Measurements from ENCODE around the gene SEC14L1.

Gene SEC14L1

GRCh38 chr17:77140878-77141767, at the start of gene SEC14L1:
Gene SEC14L1 (plus strand): TSS chr17:77140969. CDS start chr17:77143597, 2,628 bp downstream.
- TF ChIP-seq REST (IDR thresholded peaks at IDR 0.05; ENCODE audit: low read depth) (no peak), EGR1 (IDR thresholded peaks at IDR 0.05) (no peak), YY1 (IDR thresholded peaks at IDR 0.05; ENCODE audit: low read depth) (0 out of 2 replicates have a peak, but pooled peaks have one; percentile 48), ZBTB7A (IDR thresholded peaks at IDR 0.05; ENCODE audit: low read depth) (peak; percentile 39; the same call in 1 of the 2 replicates)

- TF ChIP-seq NFIC (IDR thresholded peaks at IDR 0.05): no peak
- no peak for TF ChIP-seq ZBTB7A (IDR thresholded peaks at IDR 0.05; ENCODE audit: low read depth)
- no peak for TF ChIP-seq RAD21 (IDR thresholded peaks at IDR 0.05; ENCODE audit: low read depth)
- TF ChIP-seq TCF12 (IDR thresholded peaks at IDR 0.05; ENCODE audit: low read depth): no peak
- TF ChIP-seq MAX (IDR thresholded peaks at IDR 0.05): no peak
- TF ChIP-seq USF1 (IDR thresholded peaks at IDR 0.05): no peak
- no peak for TF ChIP-seq FOXM1 (IDR thresholded peaks at IDR 0.05; ENCODE audit: borderline replicate concordance, low read depth)
- TF ChIP-seq EP300 (IDR thresholded peaks at IDR 0.05; ENCODE audit: borderline replicate concordance): no peak
- TF ChIP-seq CEBPB (IDR thresholded peaks at IDR 0.05): no peak
- TF ChIP-seq EGR1 (IDR thresholded peaks at IDR 0.05): no peak
- TF ChIP-seq TEAD4 (IDR thresholded peaks at IDR 0.05): no peak
- TF ChIP-seq TAF1 (IDR thresholded peaks at IDR 0.05; ENCODE audit: low read depth): no peak
- no peak for TF ChIP-seq YY1 (IDR thresholded peaks at IDR 0.05; ENCODE audit: low read depth)
- no peak for TF ChIP-seq CREB1 (IDR thresholded peaks at IDR 0.05; ENCODE audit: low read depth)
Measured at GRCh38 chr17:77092025-77092424, 48.7 kb upstream of the SEC14L1 start.

- TF ChIP-seq USF1 (IDR thresholded peaks at IDR 0.05) (no peak), TAF1 (IDR thresholded peaks at IDR 0.05; ENCODE audit: low read depth) (no peak), EP300 (IDR thresholded peaks at IDR 0.05; ENCODE audit: borderline replicate concordance) (no peak)
Measured at GRCh38 chr17:77095461-77095860, 45.3 kb upstream of the SEC14L1 start.

GRCh38 chr17:77096570-77097214, 44.1 kb upstream of the SEC14L1 start:
- TF ChIP-seq RAD21 (IDR thresholded peaks at IDR 0.05; ENCODE audit: low read depth) (peak; percentile 68), ZBTB7A (IDR thresholded peaks at IDR 0.05; ENCODE audit: low read depth) (no peak)

- TF ChIP-seq CREB1 (IDR thresholded peaks at IDR 0.05; ENCODE audit: low read depth): no peak
Measured at GRCh38 chr17:77097631-77098180, 43.1 kb upstream of the SEC14L1 start.

- TF ChIP-seq EGR1 (IDR thresholded peaks at IDR 0.05) (no peak), MAX (IDR thresholded peaks at IDR 0.05) (no peak), TAF1 (IDR thresholded peaks at IDR 0.05; ENCODE audit: low read depth) (no peak), FOXM1 (IDR thresholded peaks at IDR 0.05; ENCODE audit: borderline replicate concordance, low read depth) (no peak), TEAD4 (IDR thresholded peaks at IDR 0.05) (no peak), RAD21 (IDR thresholded peaks at IDR 0.05; ENCODE audit: low read depth) (no peak), EP300 (IDR thresholded peaks at IDR 0.05; ENCODE audit: borderline replicate concordance) (no peak), ZBTB7A (IDR thresholded peaks at IDR 0.05; ENCODE audit: low read depth) (no peak), REST (IDR thresholded peaks at IDR 0.05; ENCODE audit: low read depth) (no peak), YY1 (IDR thresholded peaks at IDR 0.05; ENCODE audit: low read depth) (no peak), CREB1 (IDR thresholded peaks at IDR 0.05; ENCODE audit: low read depth) (no peak), USF1 (IDR thresholded peaks at IDR 0.05) (0 out of 2 replicates have a peak, but pooled peaks have one; percentile 22), TCF12 (IDR thresholded peaks at IDR 0.05; ENCODE audit: low read depth) (no peak), CEBPB (IDR thresholded peaks at IDR 0.05) (peak; percentile 77), NFIC (IDR thresholded peaks at IDR 0.05) (no peak)
Measured at GRCh38 chr17:77098884-77099545, 41.8 kb upstream of the SEC14L1 start.

All from Ishikawa (cell line).